ENCODE measurements around the gene ARHGEF28. TPM values are rescaled to one million over a fixed set of nuclear protein-coding genes. Genes with fewer than 3 reads are reported as not detected.

The ARHGEF28 gene
- total RNA-seq, 1 donor from 2014 or later = 37.4 TPM

DNA sequence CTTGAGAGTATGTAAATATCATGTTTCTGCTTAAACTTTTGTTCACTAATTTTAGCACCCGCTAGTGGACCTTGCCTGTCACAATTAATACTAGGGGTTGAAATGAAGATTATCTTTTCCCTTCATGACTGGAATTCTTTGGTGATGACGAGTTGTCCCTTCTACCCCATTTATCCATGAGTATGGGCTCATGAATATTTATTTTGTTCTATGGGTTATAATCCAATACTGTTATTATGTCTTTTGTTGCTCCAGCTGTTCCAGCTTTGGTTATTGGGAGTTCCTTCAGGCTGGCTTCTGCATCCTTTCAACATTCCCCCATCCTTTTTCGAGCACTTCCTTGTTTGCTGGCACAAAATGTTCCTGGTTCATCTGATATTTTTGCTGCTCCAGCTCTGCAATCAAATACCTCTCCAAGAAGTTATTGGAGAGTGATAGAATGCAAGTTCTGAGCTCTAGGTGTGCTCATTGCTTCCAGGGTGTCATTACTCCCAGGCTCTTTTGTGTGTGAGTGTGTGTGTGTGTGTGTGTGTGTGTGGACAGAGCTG is 19.7 kb upstream of the ARHGEF28 start:
- no peaks in the 10 kb centered on the region for H3K27me3 ChIP-seq (ENCODE audit: control insufficient read depth, insufficient read depth, low read length)
- FAIRE-seq = no peak
- DNase-seq (ENCODE audit: low read depth) = no peak
- no peaks in the 10 kb centered on the region for H3K36me3 ChIP-seq (ENCODE audit: control insufficient read depth, insufficient read depth, low read length)
- H3K4me3 ChIP-seq (ENCODE audit: low read depth, low read length) = no peak overlapping the region
- TF ChIP-seq, protein P1, sequence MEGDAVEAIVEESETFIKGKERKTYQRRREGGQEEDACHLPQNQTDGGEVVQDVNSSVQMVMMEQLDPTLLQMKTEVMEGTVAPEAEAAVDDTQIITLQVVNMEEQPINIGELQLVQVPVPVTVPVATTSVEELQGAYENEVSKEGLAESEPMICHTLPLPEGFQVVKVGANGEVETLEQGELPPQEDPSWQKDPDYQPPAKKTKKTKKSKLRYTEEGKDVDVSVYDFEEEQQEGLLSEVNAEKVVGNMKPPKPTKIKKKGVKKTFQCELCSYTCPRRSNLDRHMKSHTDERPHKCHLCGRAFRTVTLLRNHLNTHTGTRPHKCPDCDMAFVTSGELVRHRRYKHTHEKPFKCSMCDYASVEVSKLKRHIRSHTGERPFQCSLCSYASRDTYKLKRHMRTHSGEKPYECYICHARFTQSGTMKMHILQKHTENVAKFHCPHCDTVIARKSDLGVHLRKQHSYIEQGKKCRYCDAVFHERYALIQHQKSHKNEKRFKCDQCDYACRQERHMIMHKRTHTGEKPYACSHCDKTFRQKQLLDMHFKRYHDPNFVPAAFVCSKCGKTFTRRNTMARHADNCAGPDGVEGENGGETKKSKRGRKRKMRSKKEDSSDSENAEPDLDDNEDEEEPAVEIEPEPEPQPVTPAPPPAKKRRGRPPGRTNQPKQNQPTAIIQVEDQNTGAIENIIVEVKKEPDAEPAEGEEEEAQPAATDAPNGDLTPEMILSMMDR (IDR thresholded peaks at IDR 0.05; ENCODE audit: insufficient read depth, low read length, severe bottlenecking) = no peak

DNA sequence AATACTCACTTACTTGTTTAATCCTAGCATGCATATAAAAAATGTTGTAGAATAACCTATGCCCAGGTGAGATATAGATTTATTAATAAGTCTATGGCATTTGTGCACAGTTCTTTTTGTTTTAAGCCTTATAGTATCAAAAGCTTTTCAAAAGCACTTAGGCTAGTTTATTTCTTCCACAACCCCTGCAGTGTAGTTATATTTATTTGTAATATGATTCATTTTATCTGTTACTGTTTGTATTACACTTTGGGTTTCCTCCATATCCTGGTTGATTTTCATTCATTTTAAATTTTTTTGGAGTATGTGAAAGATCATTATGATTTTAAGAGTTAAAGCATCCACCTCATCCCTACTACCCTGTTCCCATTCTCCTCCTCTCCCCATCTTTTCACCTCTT is 18.8 kb upstream of the ARHGEF28 start:
- H3K36me3 ChIP-seq (ENCODE audit: control insufficient read depth, insufficient read depth, low read length) = no peaks in the 10 kb centered on the region
- no peak for DNase-seq (ENCODE audit: low read depth)
- TF ChIP-seq, protein P1 (IDR thresholded peaks at IDR 0.05; ENCODE audit: insufficient read depth, low read length, severe bottlenecking) = no peak
- no peak overlapping the region for H3K4me3 ChIP-seq (ENCODE audit: low read depth, low read length)
- H3K27me3 ChIP-seq (ENCODE audit: control insufficient read depth, insufficient read depth, low read length) = no peaks in the 10 kb centered on the region
- FAIRE-seq = no peak

DNA sequence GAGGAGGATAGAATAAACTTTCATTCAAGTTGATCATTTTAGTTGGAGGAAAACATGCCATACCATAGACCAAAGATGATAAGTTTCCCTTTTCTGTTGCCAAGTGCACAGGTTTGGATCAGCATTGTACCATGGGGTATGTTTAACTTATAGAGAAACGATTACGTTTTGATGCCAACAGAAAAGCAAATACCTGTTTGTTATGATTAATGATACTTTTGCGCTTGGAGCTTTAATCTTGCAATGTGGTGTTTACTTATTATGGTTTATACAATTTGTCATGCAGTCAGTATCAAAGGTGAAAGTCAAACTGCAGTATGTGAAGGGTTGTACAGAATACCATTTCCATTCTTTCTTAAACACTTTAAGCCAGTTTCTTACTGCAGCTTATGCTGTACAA is 13.2 kb upstream of the ARHGEF28 start:
- TF ChIP-seq, protein P1 (IDR thresholded peaks at IDR 0.05; ENCODE audit: insufficient read depth, low read length, severe bottlenecking) = no peak
- no peak for FAIRE-seq
- H3K27me3 ChIP-seq (ENCODE audit: control insufficient read depth, insufficient read depth, low read length) = no peaks in the 10 kb centered on the region

DNA sequence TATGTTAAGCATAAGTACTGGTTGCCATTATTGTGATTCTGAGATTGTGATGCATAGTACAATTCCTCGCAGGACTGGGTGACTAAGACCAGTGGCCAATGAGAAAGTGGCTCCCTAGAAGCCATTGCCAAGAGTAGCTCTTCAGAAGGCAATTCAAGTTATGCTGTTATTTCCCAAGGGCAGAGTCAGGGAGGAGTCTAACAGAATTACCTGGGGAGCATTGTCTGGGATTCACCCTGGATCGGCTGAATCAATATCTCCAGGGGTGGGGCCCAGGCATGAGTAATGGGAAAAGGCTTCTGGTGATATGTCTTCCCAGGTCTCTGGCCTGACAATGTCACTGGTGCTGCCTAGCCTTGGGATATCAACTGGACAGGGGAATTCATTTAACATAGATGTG is 10.9 kb upstream of the ARHGEF28 start:
- DNase-seq (ENCODE audit: low read depth) (peak; percentile 87), FAIRE-seq (peak; percentile 98)
- TF ChIP-seq, protein P1 (IDR thresholded peaks at IDR 0.05; ENCODE audit: insufficient read depth, low read length, severe bottlenecking) = no peak

More for the DNA sequence above, 13.2 kb upstream of the ARHGEF28 start:
- Histone ChIP-seq H3K4me3 (ENCODE audit: low read depth, low read length) (no peak overlapping the region), H3K36me3 (ENCODE audit: control insufficient read depth, insufficient read depth, low read length) (no peaks in the 10 kb centered on the region)
- no peak for DNase-seq (ENCODE audit: low read depth)

DNA sequence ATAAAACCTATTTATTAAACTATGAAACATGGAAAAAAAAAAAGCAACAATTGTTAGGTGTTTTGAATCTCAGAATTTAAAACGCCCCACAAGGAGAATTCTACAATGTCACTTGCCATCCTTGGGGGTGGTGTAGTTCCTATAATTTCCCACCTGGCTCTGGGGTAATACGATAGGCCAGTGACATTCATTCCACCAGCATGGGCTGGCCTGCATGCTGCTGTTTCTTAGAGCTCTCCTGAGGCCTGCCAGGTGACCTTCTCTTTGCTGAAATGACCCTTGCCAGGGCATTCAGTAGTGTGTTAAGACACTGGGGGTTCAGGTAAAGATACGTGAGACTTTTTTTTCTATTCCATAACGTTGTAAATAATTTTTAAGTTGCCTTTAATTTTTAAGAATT is 10.0 kb upstream of the ARHGEF28 start:
- H3K4me3 ChIP-seq (ENCODE audit: low read depth, low read length) = no peak overlapping the region
- no peaks in the 10 kb centered on the region for H3K27me3 ChIP-seq (ENCODE audit: control insufficient read depth, insufficient read depth, low read length)
- TF ChIP-seq, protein P1 (IDR thresholded peaks at IDR 0.05; ENCODE audit: insufficient read depth, low read length, severe bottlenecking) = no peak
- H3K36me3 ChIP-seq (ENCODE audit: control insufficient read depth, insufficient read depth, low read length) = no peaks in the 10 kb centered on the region
- no peak for DNase-seq (ENCODE audit: low read depth)
- FAIRE-seq = no peak

More for the DNA sequence above, 10.9 kb upstream of the ARHGEF28 start:
- Histone ChIP-seq H3K27me3 (ENCODE audit: control insufficient read depth, insufficient read depth, low read length) (no peaks in the 10 kb centered on the region), H3K36me3 (ENCODE audit: control insufficient read depth, insufficient read depth, low read length) (no peaks in the 10 kb centered on the region), H3K4me3 (ENCODE audit: low read depth, low read length) (no peak overlapping the region)

All from bronchial epithelial cell (primary cell).